Measurements from ENCODE around the gene SPO11.

DNA sequence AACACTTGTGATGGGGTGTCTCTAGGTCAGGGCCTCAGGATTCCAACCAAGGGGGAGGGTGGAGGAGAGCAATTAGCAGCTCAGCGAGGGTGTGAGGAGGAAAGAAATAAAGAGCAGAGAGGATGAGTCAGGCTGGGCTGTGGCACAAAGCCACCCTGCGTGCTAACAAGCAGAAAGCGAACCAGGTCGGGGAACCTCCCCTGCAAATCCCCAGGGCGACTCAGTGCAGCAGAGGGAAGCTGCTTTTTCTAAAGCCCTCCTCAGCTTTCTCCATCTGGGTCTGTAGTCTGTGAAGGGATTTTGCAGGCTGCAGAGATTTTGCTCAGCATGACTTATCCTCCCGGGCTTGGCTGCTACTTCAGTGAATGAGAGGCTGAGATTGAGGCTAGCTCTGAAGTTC is 6.6 kb upstream of the SPO11 start:
- TF ChIP-seq, protein P1, sequence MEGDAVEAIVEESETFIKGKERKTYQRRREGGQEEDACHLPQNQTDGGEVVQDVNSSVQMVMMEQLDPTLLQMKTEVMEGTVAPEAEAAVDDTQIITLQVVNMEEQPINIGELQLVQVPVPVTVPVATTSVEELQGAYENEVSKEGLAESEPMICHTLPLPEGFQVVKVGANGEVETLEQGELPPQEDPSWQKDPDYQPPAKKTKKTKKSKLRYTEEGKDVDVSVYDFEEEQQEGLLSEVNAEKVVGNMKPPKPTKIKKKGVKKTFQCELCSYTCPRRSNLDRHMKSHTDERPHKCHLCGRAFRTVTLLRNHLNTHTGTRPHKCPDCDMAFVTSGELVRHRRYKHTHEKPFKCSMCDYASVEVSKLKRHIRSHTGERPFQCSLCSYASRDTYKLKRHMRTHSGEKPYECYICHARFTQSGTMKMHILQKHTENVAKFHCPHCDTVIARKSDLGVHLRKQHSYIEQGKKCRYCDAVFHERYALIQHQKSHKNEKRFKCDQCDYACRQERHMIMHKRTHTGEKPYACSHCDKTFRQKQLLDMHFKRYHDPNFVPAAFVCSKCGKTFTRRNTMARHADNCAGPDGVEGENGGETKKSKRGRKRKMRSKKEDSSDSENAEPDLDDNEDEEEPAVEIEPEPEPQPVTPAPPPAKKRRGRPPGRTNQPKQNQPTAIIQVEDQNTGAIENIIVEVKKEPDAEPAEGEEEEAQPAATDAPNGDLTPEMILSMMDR (conservative IDR thresholded peaks at IDR 0.05 in 1 of 2, IDR thresholded peaks at IDR 0.05 in 1 of 2; ENCODE audit: extremely low read depth in 1 of 2, insufficient read depth in 1 of 2, low read depth in 1 of 2, low read length in 2 of 2): no peak
- no peak for TF ChIP-seq EZH2 (IDR thresholded peaks at IDR 0.05; ENCODE audit: borderline replicate concordance, low read length)

Measured in mammary epithelial cell (primary cell).